Naive thymus-derived CD4-positive, alpha-beta T cell (primary cell): ENCODE measurements around the gene CSNK1E. TPM values are rescaled to one million over a fixed set of nuclear protein-coding genes. Genes with fewer than 3 reads are reported as not detected.
A peak's percentile ranks its signal among the peaks of the same experiment; 100 is the strongest.

ENCODE experiments used
- ATAC-seq: fragments of 150-1000 bp; cut with Tn5 transposase; 2 replicates; pipeline ENCODE4 v1.10.0; 2021; ENCODE audit warnings: mild to moderate bottlenecking, moderate library complexity
- CTCF ChIA-PET: fragments of 350-600 bp; sonication (Branson Sonifier 250); formaldehyde crosslinking; loops from one replicate; lab custom pipeline; 2021; ENCODE audit warnings: antibody characterized with exemption; lab: Charles Lee
- POLR2A ChIA-PET: fragments of 350-600 bp; sonication (Branson Sonifier 250); formaldehyde crosslinking; loops from one replicate; lab custom pipeline; 2021; ENCODE audit warnings: antibody characterized with exemption, inconsistent platforms; lab: Charles Lee
- DNase-seq, 9 donors: peaks; one replicate each; pipeline versions ENCODE4 v3.0.0 to v3.0.0-alpha.2; 2020 to 2022; ENCODE audit warnings: mixed read lengths in 1 of 9
- H3K27ac ChIP-seq: one replicate; pipeline ENCODE4 v1.7.0; 2013; ENCODE audit warnings: mild to moderate bottlenecking, low read depth, low read length, moderate library complexity
- H3K27me3 ChIP-seq, 2 donors: one replicate each; pipeline ENCODE4 v1.7.0; 2013; ENCODE audit warnings: low read length in 2 of 2, mild to moderate bottlenecking in 2 of 2, moderate library complexity in 2 of 2; ENCODE audit not compliant: control insufficient read depth in 2 of 2, insufficient read depth in 2 of 2
- H3K36me3 ChIP-seq, 3 experiments: 1 replicate in 2 of 3; 2 replicates in 1 of 3; pipeline ENCODE4 v1.7.0; 2013; ENCODE audit warnings: low read length in 3 of 3, mild to moderate bottlenecking in 3 of 3, moderate library complexity in 1 of 3; ENCODE audit not compliant: insufficient read depth in 3 of 3, control insufficient read depth in 2 of 3
- H3K4me1 ChIP-seq, 2 donors: one replicate each; pipeline ENCODE4 v1.7.0; 2013; ENCODE audit warnings: low read length in 2 of 2, mild to moderate bottlenecking in 2 of 2, moderate library complexity in 1 of 2; ENCODE audit not compliant: control insufficient read depth in 2 of 2, insufficient read depth in 2 of 2
- H3K4me3 ChIP-seq: 2 replicates; pipeline ENCODE4 v1.7.0; 2013; ENCODE audit warnings: mild to moderate bottlenecking, low read length
- H3K9me3 ChIP-seq, 3 experiments: 1 replicate in 2 of 3; 2 replicates in 1 of 3; pipeline ENCODE4 v1.7.0; 2013; ENCODE audit warnings: low read length in 3 of 3; ENCODE audit not compliant: control insufficient read depth in 2 of 3
- H3K27ac Mint-ChIP-seq, 9 donors: one replicate each; pipeline ENCODE4 v1.8.0; 2020 to 2022; ENCODE audit warnings: mixed read lengths in 9 of 9, mild to moderate bottlenecking in 8 of 9, moderate library complexity in 5 of 9, inconsistent platforms in 2 of 9
- H3K27me3 Mint-ChIP-seq, 5 donors: one replicate each; pipeline ENCODE4 v1.8.0; 2021 to 2022; ENCODE audit warnings: mixed read lengths in 5 of 5, mild to moderate bottlenecking in 1 of 5
- H3K36me3 Mint-ChIP-seq, 5 donors: one replicate each; pipeline ENCODE4 v1.8.0; 2020 to 2022; ENCODE audit warnings: mixed read lengths in 5 of 5, mild to moderate bottlenecking in 3 of 5, inconsistent platforms in 1 of 5
- H3K4me1 Mint-ChIP-seq, 7 donors: one replicate each; pipeline ENCODE4 v1.8.0; 2020 to 2022; ENCODE audit warnings: mixed read lengths in 7 of 7, mild to moderate bottlenecking in 3 of 7, inconsistent platforms in 1 of 7
- H3K4me3 Mint-ChIP-seq, 10 donors: one replicate each; pipeline ENCODE4 v1.8.0; 2020 to 2022; ENCODE audit warnings: mild to moderate bottlenecking in 10 of 10, mixed read lengths in 10 of 10, moderate library complexity in 6 of 10, inconsistent platforms in 2 of 10
- H3K9me3 Mint-ChIP-seq, 11 donors: one replicate each; pipeline ENCODE4 v1.8.0; 2020 to 2022; ENCODE audit warnings: mixed read lengths in 11 of 11, mild to moderate bottlenecking in 4 of 11, inconsistent platforms in 1 of 11, moderate library complexity in 1 of 11
- intact Hi-C, 2 donors: fragments of 100-400 bp; cut with micrococcal nuclease; formaldehyde crosslinking; loops; one replicate each; pipeline ENCODE4 v1.15.1; 2023
- polyA plus RNA-seq, 2 donors: library from polyadenylated mRNA; unstranded; fragments of 300-500 nt; fragmentation: Illumina TruSeq; gene quantifications; one replicate each; pipeline ENCODE4 v1.2.3, GENCODE V29; 2021
- total RNA-seq, 6 experiments: library from RNA in 5 of 6; stranded (reverse) in 5 of 6; gene quantifications; 1 replicate in 5 of 6; 2 replicates in 1 of 6; pipeline ENCODE4 v1.2.3 and lab custom pipeline; 2021 to 2026

The CSNK1E gene
- total and polyA plus RNA-seq, 7 experiments from 2014 or later = 5.6 to 143 (median 72.0) TPM

DNA sequence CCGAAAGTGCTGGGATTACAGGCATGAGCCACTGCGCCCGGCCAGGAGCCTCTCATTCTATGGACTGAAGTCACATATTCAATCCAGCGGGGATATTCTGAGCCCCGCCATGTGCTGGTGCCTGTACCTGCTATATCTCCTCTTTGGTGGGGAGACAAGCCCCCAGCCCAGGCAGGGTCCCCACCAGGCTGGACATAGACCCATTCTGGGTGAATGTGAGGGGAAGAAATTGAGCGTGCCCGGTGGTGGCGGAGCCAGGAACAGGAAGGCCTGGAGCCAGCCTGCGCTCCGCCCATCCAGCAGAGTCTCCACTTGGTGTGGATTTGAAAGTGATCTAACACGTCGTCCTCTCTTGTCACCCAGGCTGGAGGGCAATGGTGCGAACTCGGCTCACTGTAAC, 38.0 kb upstream of the CSNK1E start:
- H3K36me3 Mint-ChIP-seq = peaks cover 0 to 6% (median 0%) of the 10 kb centered on the region in 5 donors
- no peak overlapping the region for H3K4me3 Mint-ChIP-seq
- ATAC-seq (no peak), DNase-seq (no peak)
- no peak overlapping the region for H3K27ac Mint-ChIP-seq
- Histone ChIP-seq H3K27ac (no peak overlapping the region), H3K27me3 (no peaks in the 10 kb centered on the region), H3K4me1 (no peaks in the 10 kb centered on the region), H3K36me3 (no peaks in the 10 kb centered on the region), H3K9me3 (no peaks in the 10 kb centered on the region), H3K4me3 (no peak overlapping the region)
- H3K9me3 Mint-ChIP-seq = no peaks in the 10 kb centered on the region
- H3K27me3 Mint-ChIP-seq = no peaks in the 10 kb centered on the region
- no peaks in the 10 kb centered on the region for H3K4me1 Mint-ChIP-seq
- ChIA-PET CTCF (no interaction called here), POLR2A (no interaction called here)
- intact Hi-C loops = no loop called here

DNA sequence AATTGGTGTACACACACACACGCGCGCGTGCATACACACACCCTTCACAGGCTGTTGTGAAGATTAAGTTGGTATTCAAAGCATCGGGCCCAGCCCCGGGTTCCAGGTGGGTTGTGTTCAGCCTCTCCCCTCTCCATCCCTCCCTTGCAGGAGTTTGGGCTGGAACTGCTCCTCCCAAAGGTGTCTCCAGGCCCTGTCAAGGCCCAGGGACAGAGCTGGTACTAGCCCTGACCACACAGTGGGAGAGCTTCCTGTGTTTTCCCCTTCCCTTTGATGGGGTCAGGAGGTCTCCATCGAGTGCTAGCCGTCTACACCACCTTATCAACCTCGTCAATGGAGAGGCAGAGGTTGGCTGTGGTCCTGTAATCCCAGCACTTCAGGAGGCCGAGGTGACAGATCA, 36.5 kb upstream of the CSNK1E start:
- POLR2A ChIA-PET = interaction anchor here (0.7 kb wide), 1 partner anchor 302 kb away, joined by 4 read pairs; no protein-coding TSS in a partner anchor
- Mint-ChIP-seq H3K4me1 (no peaks in the 10 kb centered on the region), H3K27ac (no peak overlapping the region), H3K27me3 (no peaks in the 10 kb centered on the region), H3K9me3 (no peaks in the 10 kb centered on the region), H3K36me3 (peaks cover 0 to 2% (median 0%) of the 10 kb centered on the region in 5 donors), H3K4me3 (no peak overlapping the region)
- ATAC-seq (peak; percentile 15), DNase-seq (no peak)
- CTCF ChIA-PET = interaction anchor here (1.3 kb wide), 1 partner anchor 87 kb away, joined by 3 read pairs; no protein-coding TSS in a partner anchor
- Histone ChIP-seq H3K9me3 (no peaks in the 10 kb centered on the region), H3K4me1 (no peaks in the 10 kb centered on the region), H3K27ac (no peak overlapping the region), H3K27me3 (no peaks in the 10 kb centered on the region), H3K36me3 (no peaks in the 10 kb centered on the region), H3K4me3 (no peak overlapping the region)
- intact Hi-C loops = loop anchor here (1.0 to 5.0 kb wide), 8 partner anchors 36 to 301 kb away; partner anchors contain the start of genes BAIAP2L2 (in 1 of the 2) and CSNK1E (in 1 of the 2)

DNA sequence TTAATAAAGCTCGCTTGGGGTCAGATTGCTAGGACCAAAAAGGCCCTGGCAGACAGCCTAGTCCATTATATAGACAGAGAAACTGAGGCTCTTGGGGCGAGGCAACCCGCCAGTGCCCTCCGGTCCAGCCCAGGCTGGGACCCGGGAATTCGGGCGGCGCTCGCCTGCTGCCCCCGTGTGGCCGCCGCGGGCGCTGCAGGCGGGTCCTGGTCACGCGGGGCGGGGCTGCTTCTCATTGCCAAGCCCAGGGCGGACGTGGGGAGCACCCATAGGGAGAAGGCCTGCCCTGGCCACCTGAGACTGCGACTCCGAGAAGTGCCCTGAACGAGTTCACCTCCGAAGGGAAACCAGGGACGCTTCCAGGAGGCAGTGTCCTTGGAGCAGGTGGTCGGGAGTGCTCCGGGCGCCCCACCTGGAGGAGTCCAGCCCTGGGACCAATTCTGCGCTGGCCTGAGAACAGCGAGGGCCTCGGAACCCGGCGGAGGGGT, 36.0 kb upstream of the CSNK1E start:
- ATAC-seq (peak; percentile 96), DNase-seq (peak; percentile 23 to 85 (median 57))
- intact Hi-C loops = loop anchor here (1.0 to 5.0 kb wide), 8 partner anchors 36 to 301 kb away; partner anchors contain the start of genes BAIAP2L2 (in 1 of the 2) and CSNK1E (in 1 of the 2)
- ChIA-PET CTCF (interaction anchor here (0.7 kb wide), 1 partner anchor 63 kb away, joined by 3 read pairs; no protein-coding TSS in a partner anchor), POLR2A (no interaction called here)
- Histone ChIP-seq H3K9me3 (no peaks in the 10 kb centered on the region), H3K4me3 (no peak overlapping the region), H3K4me1 (no peaks in the 10 kb centered on the region), H3K27ac (no peak overlapping the region), H3K27me3 (no peaks in the 10 kb centered on the region), H3K36me3 (no peaks in the 10 kb centered on the region)
- Mint-ChIP-seq H3K27me3 (no peaks in the 10 kb centered on the region), H3K9me3 (no peaks in the 10 kb centered on the region), H3K27ac (no peak overlapping the region), H3K4me3 (no peak overlapping the region), H3K4me1 (no peaks in the 10 kb centered on the region), H3K36me3 (no peaks in the 10 kb centered on the region)

DNA sequence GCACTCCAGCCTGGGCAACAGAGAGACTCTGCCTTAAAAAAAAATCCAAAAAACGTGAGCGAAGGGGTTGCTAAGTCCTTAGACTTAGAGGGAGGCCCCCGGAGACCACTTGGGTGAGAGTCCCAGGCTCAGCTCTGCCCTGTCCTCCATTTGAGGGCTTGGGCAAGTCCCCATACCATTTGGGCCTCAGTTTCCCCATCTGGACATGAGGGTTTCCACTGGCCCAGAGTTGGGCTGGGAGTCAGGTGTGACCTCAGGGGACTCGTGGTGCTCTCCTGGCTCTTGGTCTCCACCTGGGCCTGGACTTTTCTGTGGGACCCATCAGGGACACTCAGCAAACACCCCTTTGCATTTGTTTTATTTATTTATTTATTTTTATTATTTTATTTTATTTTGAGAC, 35.2 kb upstream of the CSNK1E start:
- H3K4me1 Mint-ChIP-seq = no peaks in the 10 kb centered on the region

DNA sequence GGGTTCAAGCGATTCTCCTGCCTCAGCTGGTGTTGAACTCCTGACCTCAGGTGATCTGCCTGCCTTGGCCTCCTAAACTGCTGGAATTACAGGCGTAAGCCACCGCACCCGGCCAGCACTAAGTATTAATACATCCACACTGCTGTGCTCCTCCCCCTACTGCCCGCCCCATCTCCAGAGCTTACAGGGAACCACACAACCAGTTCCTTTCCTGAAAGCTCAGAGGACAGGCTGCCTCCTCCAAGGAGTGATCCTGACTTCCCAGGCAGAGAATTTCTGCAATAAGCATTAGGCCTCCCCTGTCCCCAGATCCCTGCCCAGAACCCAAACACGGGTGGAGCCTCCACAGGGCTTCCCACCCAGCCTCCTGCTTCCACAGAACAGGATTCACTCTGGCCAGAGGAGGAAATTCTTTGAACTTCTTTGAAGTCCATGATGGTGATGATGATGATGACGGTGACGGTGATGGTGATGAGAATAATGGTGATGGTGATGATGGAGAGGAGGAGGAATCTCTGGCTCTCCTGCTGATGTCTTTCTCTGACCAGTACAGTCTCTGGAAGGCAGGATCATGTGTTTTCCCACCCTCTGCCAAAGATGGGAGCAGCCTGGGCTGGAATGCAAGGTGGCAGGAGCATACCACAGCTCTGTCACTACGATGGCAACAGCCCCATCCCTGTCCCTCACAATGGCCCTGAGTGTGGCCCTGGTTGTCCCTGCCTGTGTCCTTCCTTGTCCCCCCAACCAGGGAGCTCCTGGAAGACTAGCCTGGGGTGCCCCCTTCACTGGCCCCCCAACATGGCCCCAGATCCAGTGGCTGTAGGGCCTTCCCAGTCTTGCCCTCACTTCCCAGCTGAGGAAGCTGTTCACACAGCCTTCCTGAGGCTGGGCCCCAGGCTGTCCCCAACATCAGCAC, 33.5 kb upstream of the CSNK1E start:
- Histone ChIP-seq H3K4me3 (no peak overlapping the region), H3K4me1 (no peaks in the 10 kb centered on the region), H3K27ac (no peak overlapping the region), H3K9me3 (no peaks in the 10 kb centered on the region), H3K36me3 (no peaks in the 10 kb centered on the region), H3K27me3 (no peaks in the 10 kb centered on the region)
- Mint-ChIP-seq H3K27me3 (peaks cover 0 to 11% (median 5%) of the 10 kb centered on the region in 5 donors), H3K4me1 (peaks cover 0 to 2% (median 0%) of the 10 kb centered on the region in 7 donors), H3K27ac (peak overlapping the region in 2 of 9 donors; percentile 5 to 34), H3K36me3 (no peaks in the 10 kb centered on the region), H3K4me3 (no peak overlapping the region), H3K9me3 (no peaks in the 10 kb centered on the region)
- CTCF ChIA-PET = interaction anchor here (0.6 kb wide), 1 partner anchor 85 kb away, joined by 3 read pairs; no protein-coding TSS in a partner anchor
- POLR2A ChIA-PET = no interaction called here
- DNase-seq (peak in 1 of 9 donors; percentile 19), ATAC-seq (no peak)
- intact Hi-C loops = loop anchor here (5.0 kb wide), 2 partner anchors 33 to 238 kb away; partner anchors contain the start of genes BAIAP2L2 (in 1 of the 2) and CSNK1E (in 1 of the 2)

More for the DNA sequence above, 35.2 kb upstream of the CSNK1E start:
- no peak for DNase-seq
- H3K36me3 Mint-ChIP-seq = no peaks in the 10 kb centered on the region
- Histone ChIP-seq H3K27ac (no peak overlapping the region), H3K4me3 (no peak overlapping the region), H3K9me3 (no peaks in the 10 kb centered on the region), H3K36me3 (no peaks in the 10 kb centered on the region), H3K27me3 (no peaks in the 10 kb centered on the region), H3K4me1 (no peaks in the 10 kb centered on the region)
- no peak overlapping the region for H3K4me3 Mint-ChIP-seq
- CTCF ChIA-PET = interaction anchor here (0.7 kb wide), 1 partner anchor 64 kb away, joined by 3 read pairs; no protein-coding TSS in a partner anchor
- POLR2A ChIA-PET = no interaction called here
- peaks cover 0 to under 1% (median 0%) of the 10 kb centered on the region in 5 donors for H3K27me3 Mint-ChIP-seq
- no peak overlapping the region for H3K27ac Mint-ChIP-seq
- no peak for ATAC-seq
- H3K9me3 Mint-ChIP-seq = no peaks in the 10 kb centered on the region
- intact Hi-C loops = loop anchor here (2.0 to 5.0 kb wide), 3 partner anchors 35 to 240 kb away; partner anchors contain the start of genes BAIAP2L2 (in 1 of the 2) and CSNK1E (in 1 of the 2)

DNA sequence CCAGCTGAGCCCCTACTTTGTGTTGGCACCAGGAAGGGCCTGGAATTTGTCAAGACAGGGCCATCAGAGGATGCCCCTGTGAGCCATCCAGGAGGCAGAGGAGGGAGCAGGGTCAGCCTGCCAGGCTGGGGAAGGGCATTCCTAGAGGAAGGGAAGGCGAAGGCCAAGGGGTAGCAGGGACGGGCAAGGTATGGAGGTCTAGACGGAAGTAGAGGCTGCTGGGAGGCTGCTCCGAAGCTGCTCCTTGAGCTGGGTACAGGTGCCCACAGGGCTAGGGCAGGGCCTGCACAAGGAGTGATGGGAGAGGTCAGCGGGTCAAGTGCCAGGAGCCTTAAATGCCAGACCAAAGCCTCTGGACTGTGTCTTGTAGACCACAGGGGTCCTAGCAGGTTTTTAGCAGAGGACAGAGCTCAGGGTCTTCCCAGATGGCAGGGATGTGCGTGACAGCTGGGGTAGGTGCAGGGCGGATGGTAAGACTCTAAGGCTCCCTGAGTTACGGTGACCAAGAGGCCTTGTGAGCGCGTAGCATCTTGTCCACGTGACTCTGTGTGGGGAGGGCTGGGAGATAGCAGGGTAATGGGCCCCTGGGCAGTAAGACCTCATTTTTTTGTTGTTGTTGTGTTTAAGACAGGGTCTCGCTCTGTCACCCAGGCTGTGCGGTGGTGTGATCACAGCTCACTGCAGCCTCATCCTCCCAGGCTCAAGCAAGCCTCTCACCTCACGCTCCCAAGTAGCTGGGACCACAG, 31.7 kb upstream of the CSNK1E start:
- H3K36me3 ChIP-seq = no peaks in the 10 kb centered on the region
- Mint-ChIP-seq H3K4me3 (no peak overlapping the region), H3K4me1 (peaks cover 0 to 2% (median 0%) of the 10 kb centered on the region in 7 donors), H3K27me3 (peaks cover 0 to 11% (median 5%) of the 10 kb centered on the region in 5 donors), H3K9me3 (no peaks in the 10 kb centered on the region), H3K27ac (no peak overlapping the region), H3K36me3 (no peaks in the 10 kb centered on the region)
- DNase-seq (peak in 1 of 9 donors; percentile 18), ATAC-seq (no peak)
- no peaks in the 10 kb centered on the region for H3K4me1 ChIP-seq
- intact Hi-C loops = no loop called here
- no peak overlapping the region for H3K4me3 ChIP-seq
- ChIA-PET POLR2A (no interaction called here), CTCF (no interaction called here)
- no peak overlapping the region for H3K27ac ChIP-seq
- no peaks in the 10 kb centered on the region for H3K27me3 ChIP-seq
- no peaks in the 10 kb centered on the region for H3K9me3 ChIP-seq
